SK-N-SH treated with all-trans-retinoic acid at 6 μM for 48 hours (cell line): Measurements from ENCODE around the gene PHYHIPL.

Experiments used
- ARNTL ChIP-seq: fragments of 450-650 bp; formaldehyde crosslinking; IDR thresholded peaks from 2 replicates; pipeline ENCODE4 v1.5.0; 2020; ENCODE audit warnings: low read depth, mild to moderate bottlenecking, moderate library complexity, borderline replicate concordance
- BACH2 ChIP-seq: fragments of 250-450 bp; sonication (Bioruptor Pico); IDR thresholded peaks from 2 replicates; pipeline ENCODE4 v1.9.0; 2021; ENCODE audit warnings: mild to moderate bottlenecking, borderline replicate concordance
- CSRNP3 ChIP-seq: fragments of 250-450 bp; sonication (Bioruptor Pico); IDR thresholded peaks from 2 replicates; pipeline ENCODE4 v1.5.1; 2021; ENCODE audit warnings: mild to moderate bottlenecking, moderate library complexity
- ISL1 ChIP-seq: fragments of 250-450 bp; sonication (Bioruptor Pico); IDR thresholded peaks from 2 replicates; pipeline ENCODE4 v2.1.2; 2022; ENCODE audit warnings: mild to moderate bottlenecking, moderate library complexity
- PATZ1 ChIP-seq: fragments of 250-450 bp; sonication (Bioruptor Pico); IDR thresholded peaks from 2 replicates; pipeline ENCODE4 v1.8.0; 2020; ENCODE audit warnings: mild to moderate bottlenecking, moderate library complexity, borderline replicate concordance
- PPARA ChIP-seq: fragments of 250-450 bp; sonication (Bioruptor Pico); IDR thresholded peaks from 2 replicates; pipeline ENCODE4 v1.5.0; 2020; ENCODE audit warnings: mild to moderate bottlenecking, borderline replicate concordance
- RARB ChIP-seq: fragments of 250-450 bp; sonication (Bioruptor Pico); IDR thresholded peaks from 2 replicates; pipeline ENCODE4 v1.8.0; 2021; ENCODE audit warnings: mild to moderate bottlenecking, moderate library complexity
- TOX ChIP-seq: fragments of 250-450 bp; sonication (Bioruptor Pico); IDR thresholded peaks from 2 replicates; pipeline ENCODE4 v1.8.0; 2021; ENCODE audit warnings: mild to moderate bottlenecking, moderate library complexity, borderline replicate concordance
- ZFP3 ChIP-seq: fragments of 250-450 bp; sonication (Bioruptor Pico); IDR thresholded peaks from 2 replicates; pipeline ENCODE4 v1.5.0; 2020; ENCODE audit warnings: mild to moderate bottlenecking, moderate library complexity
- ZNF565 ChIP-seq: fragments of 450-650 bp; formaldehyde crosslinking; conservative IDR thresholded peaks from 2 replicates; pipeline ENCODE4 v1.5.0; 2020; ENCODE audit warnings: low read depth, mild to moderate bottlenecking, moderate library complexity

- TF ChIP-seq ARNTL (CRISPR knock-in tag), result no peak
- no peak for TF ChIP-seq RARB (CRISPR knock-in tag)
- TF ChIP-seq ZNF565 (CRISPR knock-in tag), result no peak
- no peak for TF ChIP-seq BACH2 (CRISPR knock-in tag)
- TF ChIP-seq ZFP3 (CRISPR knock-in tag), result no peak
- no peak for TF ChIP-seq PATZ1 (CRISPR knock-in tag)
- no peak for TF ChIP-seq CSRNP3
- no peak for TF ChIP-seq ISL1 (CRISPR knock-in tag)
- TF ChIP-seq PPARA (CRISPR knock-in tag), result no peak
- TF ChIP-seq TOX, result no peak
Observed at GRCh38 chr10:59243611-59244195, 67.3 kb downstream of the PHYHIPL start.
